ENCODE measurements around the gene MYO1G.

DNA sequence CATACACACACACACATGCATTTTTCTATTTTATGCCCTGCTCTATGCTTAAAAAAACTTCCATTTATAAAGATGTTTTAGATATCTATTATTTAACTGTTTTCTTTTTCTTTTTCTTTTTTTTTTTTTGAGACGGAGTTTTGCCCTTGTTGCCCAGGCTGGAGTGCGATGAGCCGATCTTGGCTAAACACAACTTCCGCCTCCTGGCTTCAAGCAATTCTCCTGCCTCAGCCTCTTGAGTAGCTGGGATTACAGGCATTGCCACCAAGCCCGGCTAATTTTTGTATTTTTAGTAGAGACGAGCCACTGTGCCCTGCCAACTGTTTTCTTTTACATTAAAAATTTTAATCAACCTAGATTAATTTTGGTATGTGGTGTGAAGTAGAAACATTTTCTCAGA, 47.9 kb downstream of the MYO1G start:
- TF ChIP-seq, protein P1, sequence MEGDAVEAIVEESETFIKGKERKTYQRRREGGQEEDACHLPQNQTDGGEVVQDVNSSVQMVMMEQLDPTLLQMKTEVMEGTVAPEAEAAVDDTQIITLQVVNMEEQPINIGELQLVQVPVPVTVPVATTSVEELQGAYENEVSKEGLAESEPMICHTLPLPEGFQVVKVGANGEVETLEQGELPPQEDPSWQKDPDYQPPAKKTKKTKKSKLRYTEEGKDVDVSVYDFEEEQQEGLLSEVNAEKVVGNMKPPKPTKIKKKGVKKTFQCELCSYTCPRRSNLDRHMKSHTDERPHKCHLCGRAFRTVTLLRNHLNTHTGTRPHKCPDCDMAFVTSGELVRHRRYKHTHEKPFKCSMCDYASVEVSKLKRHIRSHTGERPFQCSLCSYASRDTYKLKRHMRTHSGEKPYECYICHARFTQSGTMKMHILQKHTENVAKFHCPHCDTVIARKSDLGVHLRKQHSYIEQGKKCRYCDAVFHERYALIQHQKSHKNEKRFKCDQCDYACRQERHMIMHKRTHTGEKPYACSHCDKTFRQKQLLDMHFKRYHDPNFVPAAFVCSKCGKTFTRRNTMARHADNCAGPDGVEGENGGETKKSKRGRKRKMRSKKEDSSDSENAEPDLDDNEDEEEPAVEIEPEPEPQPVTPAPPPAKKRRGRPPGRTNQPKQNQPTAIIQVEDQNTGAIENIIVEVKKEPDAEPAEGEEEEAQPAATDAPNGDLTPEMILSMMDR (IDR thresholded peaks at IDR 0.05; ENCODE audit: poor library complexity), result no peak
- TF ChIP-seq EZH2phosphoT487 (IDR thresholded peaks at IDR 0.05; ENCODE audit: low read depth, severe bottlenecking, unreplicated experiment), result no peak

Data from hepatocyte (in vitro differentiated cells).